ENCODE measurements around the gene PTGES2.

The PTGES2 gene

DNA sequence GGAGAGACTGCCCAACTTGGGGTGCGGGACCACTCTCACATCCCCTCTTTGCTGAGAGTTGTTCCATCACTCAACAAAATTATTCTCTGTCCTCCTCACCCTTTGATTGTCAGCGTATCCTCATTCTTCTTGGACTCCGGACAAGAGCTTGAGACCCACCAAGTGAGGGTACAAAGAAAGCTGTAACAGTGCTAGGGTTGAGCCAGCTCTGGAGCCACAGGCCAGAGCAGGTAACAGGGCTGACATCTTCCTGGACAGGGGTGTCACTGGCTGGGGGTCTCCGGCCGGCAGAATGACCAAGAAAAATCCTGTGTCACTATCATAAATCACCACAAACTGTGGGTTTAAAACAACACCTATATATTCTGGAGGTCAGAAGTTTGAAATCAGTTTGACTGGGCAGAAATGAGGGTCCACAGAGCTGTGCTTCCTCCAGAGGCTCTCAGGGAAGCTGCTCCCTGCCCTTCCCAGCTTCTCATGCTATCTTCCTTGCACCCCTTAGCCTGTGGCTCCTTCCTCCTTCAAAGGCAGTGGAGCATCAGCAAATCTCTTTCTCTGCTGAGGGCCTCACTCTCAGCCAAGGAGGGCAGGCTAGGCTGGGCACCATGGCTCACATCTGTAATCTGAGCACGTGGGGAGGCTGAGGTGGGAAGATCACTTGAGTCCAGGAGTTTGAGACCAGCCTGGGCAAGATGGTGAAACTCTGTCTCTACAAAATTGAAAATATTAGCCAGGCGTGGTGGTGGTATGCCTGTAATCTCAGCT lies 28.4 kb upstream of the PTGES2 start:
- no peak overlapping the region for H3K4me3 ChIP-seq
- H3K27ac ChIP-seq, result no peak overlapping the region

DNA sequence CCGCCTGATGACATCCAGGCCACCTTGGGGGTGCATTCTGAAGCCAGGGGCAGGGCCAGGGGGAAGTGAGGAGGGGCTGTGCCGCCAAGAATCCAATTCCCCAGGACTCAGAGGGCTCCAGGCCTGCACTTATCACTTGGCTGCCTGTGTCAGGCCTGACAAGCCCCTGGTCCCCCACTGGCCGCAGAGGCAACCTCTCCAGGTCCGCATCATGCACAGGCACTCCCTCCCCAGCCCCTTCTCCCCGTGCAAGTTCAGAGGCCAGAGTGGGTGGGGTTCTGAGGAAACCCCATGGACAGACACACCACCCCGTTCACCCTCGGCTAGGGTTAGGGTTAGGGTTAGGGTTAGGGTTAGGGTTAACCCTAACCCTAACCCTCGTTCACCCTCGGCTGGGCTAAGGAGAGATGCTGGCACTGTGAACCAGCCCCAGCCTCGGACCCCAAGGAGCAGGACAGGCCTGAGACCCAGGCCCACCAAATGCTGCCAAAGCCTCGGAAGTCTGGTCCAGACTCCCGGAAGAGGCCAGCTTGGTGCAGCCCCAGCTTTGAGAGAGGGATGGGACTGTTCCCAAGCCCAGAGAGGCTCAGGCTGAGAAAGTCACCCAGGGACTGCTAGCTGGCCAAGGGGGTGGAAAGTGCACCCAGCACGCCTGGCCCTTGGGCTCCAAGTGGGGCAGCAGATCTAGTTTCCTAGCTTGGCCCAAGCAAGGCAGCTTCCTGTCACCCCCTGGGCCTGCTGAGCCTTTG lies 26.6 kb upstream of the PTGES2 start:
- H3K27ac ChIP-seq, result no peak overlapping the region
- H3K4me3 ChIP-seq, result no peak overlapping the region

DNA sequence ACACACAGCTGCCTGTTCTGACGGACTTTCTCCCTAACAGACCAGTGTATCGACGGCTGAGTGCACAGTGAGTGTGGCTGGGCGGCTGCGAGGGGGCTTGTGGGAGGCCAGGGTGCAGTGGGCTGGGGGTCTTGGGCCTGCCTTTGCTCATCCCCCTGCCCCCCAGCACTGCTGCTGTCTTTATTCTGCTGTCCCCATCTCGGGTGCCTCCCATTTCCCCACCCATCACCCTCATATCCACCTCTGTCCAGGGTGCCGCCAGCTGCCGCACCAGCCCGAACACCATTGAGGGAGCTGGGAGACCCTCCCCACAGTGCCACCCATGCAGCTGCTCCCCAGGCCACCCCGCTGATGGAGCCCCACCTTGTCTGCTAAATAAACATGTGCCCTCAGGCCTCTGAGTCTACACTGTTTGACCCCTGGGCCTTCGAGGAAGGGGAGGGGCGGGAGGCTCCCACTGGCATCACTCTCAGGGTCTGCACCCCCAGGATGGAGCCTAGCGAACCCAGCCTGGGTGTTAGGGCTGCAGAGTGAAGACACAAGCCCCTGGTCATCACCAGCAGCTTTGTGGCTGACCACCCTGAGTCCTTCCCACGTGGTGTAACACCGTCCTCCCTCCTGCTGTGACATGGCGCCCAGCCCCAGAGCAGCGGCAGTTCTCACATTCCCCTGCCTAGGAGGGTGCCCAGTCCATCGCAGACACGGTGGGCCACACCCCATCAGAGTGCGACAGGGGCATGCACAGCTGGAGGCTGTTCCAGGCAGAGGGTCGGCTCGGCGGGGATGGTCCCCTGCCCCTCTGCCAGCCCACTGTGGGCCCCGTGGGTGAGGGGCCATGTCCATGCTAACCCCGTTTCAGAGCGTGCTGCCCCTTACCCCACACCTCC lies 25.8 kb upstream of the PTGES2 start:
- Histone ChIP-seq H3K4me3 (no peak overlapping the region), H3K27ac (no peak overlapping the region)

DNA sequence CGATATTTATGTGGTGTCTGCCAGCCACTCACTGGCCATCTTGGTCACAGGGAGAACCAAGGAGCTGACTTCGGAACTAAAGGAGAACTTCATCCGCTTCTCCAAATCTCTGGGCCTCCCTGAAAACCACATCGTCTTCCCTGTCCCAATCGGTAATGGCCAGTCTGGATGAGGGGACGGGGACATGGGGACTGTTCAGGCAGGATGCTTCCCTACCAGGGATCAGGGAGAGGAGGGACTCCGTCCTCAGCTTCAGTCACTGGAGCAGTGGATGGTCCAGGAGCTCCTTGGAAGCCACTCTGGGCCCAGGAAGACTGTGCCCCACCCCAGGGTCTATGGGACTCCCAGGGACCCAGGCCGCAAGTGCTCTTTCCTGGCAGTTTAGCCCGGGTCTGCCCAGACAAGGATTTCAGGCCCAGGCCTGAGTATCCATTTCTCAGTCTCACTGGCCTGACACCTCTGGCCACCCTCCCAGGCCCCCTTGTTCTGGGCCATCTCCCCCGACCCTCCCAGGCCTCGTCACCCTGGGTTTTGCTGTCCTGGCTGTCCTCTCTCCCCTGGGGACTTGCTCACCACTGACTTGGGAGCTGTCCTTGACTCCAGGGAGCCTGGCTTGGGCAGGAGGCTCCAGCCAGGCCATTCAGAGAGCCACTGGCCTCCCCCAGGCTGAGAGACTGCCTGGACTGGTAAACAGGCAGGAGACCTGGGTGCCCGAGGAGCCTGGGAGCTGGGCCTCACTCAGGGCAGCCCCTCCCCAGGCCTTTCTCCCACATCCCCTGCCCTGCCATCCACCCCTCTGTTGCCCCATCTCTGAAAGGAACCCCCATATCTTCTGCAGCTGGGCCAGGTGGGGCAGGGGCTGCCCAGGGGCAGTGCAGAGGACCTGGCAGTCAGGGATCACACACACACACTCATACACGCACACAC lies 24.9 kb upstream of the PTGES2 start:
- no peak overlapping the region for H3K27ac ChIP-seq
- H3K4me3 ChIP-seq, result no peak overlapping the region

DNA sequence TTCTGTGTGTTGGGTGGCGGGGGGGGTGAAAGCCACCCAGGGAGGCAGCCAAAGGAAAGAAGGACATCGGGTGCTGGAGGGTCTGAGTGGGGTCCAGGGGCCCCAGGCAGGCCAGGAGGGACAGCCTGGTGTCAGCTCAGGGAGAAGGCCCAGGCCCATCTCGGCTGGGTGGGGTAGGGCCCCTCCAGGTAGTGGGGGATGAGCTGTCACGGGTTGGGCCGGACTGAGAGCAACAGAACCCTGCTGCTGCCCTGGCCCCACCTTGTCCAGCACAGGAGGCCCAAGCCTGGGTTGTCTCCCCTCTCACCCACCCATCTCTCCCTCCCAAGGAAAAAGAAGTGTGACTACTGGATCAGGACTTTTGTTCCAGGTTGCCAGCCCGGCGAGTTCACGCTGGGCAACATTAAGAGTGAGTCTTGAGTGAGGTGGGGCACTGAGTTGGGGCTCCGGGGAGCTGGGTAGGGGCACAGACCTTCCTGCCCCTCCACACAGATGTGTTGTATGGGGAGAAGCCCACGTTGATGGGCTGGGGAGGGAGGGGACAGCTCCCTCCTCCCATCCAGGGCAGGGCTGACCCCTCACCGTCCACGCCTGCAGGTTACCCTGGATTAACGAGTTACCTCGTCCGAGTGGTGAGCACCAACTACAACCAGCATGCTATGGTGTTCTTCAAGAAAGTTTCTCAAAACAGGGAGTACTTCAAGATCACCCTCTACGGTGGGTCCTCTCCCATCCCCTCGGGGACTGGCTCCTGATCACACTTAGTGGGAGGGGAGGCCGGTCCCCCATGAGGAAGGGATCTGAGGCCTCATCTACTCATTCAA lies 24.0 kb upstream of the PTGES2 start:
- no peak overlapping the region for H3K4me3 ChIP-seq

DNA sequence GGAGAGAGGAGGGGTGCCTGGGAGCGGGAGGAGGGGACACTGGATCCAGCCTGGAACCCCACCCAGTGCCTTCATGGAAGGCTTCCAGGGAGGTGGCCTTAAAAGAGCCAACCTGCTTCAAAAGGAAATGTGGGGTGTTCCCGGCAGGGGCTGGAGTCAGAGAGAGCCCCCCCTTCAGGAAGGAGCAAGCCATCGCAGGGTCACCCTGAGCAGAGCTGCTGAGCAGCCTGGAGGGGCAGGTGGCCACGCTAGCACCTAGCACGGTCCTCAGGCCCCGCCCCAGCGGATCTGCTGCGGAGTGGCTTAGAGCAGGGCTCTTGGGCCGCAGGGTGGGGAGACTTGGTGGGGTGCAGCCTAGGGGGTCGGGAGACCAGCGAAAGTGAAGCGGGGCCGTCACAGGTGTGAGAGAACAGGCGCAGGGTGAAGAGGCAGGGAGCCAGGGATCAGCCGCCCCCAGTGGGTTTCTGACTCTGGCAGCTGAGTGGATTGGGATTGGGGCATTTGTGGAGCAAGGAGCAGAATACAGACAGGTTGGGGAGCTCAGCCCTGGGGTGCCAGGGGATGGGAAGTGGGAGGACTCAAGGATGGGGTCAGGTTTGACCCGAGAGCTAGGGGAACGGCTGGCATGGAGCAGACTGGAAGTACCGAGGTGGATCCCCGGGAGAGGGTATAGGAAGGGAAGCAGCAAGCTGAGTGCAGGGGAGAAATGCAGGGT lies 23.2 kb upstream of the PTGES2 start:
- peak overlapping the region in 2 of 21 experiments; percentile 2 to 69 for H3K27ac ChIP-seq
- no peak overlapping the region for H3K4me3 ChIP-seq

More for the DNA sequence above, 24.0 kb upstream of the PTGES2 start:
- no peak overlapping the region for H3K27ac ChIP-seq

DNA sequence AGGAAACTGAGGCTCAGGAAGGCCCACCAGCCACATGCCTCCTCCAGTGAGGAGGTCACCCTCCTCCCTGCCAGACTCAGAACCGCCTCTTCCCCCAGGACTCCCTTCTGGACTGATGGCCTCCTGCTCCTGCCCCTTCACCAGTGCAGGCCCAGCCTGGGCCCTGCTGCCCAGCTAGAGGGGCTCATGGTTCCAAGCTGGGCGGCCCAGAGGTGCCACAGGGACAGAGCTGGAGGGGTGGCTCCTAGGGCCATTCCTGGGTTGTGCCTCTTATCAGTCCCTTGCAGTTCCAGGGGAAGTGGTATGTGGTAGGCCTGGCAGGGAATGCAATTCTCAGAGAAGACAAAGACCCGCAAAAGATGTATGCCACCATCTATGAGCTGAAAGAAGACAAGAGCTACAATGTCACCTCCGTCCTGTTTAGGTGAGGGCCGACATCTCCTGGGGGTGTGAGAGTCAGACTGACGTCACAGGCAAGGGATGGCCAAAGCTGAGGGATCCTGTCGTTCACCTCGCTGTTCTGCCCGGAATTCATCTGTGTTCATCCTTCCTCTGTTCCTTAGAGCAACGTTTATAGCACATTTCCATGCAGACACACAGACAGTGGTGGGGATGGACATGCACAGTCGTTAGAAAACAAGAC lies 22.5 kb upstream of the PTGES2 start:
- Histone ChIP-seq H3K4me3 (no peak overlapping the region), H3K27ac (peak overlapping the region in 4 of 21 experiments; percentile 44 to 69 (median 63))

DNA sequence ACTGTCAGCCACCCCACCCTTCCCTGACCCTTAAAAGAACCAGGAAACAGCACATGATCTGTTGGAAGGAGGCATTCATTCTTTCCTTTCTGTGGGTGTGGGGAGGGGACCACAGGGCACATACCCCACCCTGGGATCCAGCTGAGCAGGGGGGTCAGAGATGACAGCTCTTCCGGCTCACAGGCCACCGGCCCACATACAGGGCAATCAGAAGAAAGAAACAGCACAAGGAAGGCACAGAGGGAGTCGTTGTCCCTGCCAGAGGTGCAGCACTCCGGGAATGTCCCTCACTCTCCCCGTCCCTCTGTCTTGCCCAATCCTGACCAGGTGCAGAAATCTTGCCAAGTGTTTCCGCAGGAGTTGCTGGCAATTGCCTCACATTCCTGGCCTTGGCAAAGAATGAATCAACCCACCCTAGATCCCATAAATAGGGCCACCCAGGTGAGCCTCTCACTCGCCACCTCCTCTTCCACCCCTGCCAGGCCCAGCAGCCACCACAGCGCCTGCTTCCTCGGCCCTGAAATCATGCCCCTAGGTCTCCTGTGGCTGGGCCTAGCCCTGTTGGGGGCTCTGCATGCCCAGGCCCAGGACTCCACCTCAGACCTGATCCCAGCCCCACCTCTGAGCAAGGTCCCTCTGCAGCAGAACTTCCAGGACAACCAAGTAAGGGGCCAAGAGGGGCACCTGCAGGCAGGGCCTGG lies 21.6 kb upstream of the PTGES2 start, which contains the start of gene LCN2:
Gene LCN2, plus strand, starts transcription at position 453 of the 701 bp plus-strand sequence. Its CDS starts 73 bp downstream, at position 526.
- Histone ChIP-seq H3K4me3 (no peak within 1 kb of the TSS), H3K27ac (peak within 1 kb of the TSS in 8 of 21 experiments; percentile 19 to 71 (median 44))

DNA sequence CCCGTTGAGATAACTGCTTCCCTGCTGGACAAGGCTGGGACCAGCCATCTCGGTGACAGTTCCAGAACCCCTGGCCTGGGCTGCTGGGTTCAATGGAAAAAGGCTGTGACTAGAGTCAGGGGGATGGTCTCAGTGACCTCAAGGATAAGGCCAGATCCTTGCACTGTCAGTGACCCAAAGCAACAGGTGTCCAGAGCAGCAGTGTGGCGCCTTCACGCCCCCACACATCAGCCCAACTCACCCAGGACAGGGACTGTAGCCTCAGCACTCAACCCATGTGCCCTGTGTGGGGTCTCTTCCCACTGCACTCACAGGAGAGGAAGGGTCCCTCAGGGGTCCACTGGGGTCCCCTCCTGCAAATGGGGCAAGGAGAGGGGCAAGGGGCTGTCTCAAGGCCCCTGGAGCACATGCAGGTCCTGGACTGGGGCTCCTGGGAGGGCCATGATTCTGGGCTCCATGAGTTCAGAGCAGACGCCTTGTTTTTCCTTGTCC lies 21.0 kb upstream of the PTGES2 start:
- Histone ChIP-seq H3K4me3 (no peak overlapping the region), H3K27ac (peak overlapping the region in 7 of 21 experiments; percentile 19 to 71 (median 37))

DNA sequence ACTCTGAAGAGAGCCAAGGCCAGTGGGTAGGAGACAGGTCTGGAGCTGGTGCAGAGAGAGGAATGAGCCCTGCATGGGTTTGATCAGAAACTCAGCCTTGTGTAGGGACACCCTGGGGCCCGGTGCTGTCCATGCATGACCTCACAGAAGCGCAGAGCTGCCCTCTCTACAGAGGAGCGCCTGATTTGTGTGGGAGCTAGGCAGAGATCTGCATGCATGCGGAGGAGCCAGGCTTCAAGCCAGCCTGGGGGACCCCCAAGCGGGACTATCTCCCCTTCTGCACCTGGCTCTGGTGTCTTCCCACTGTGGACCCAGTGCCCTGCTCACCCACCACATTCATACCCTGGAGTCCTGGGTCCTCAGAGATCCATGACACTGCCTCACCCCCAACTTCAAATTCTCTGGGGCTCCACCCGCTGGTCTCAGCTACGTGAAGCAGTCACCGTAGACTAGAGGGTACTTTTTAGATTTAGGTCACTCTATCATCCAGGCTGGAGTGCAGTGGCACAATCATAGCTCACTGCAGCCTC lies 19.1 kb upstream of the PTGES2 start:
- Histone ChIP-seq H3K4me3 (no peak overlapping the region), H3K27ac (peak overlapping the region in 4 of 21 experiments; percentile 9 to 66 (median 26))

DNA sequence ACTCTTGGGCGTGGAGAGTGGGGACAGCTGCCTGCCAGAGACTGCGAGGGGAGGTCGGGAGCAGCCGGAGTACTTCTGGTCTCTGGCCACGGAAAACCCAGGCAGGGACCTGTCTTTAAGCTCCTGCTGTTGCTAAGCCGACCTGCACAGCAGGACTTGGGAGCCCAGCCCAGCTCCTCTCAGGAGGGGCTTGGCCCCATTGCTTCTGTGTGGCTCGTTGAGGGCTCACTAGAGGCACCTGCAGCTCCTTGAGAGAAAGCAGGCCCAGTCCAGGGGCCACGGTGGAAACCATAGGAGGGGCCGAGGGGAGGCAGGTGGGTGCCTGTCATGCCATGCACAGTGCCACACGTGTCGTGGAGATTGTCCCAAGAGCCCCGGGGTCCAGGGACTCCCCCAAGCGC lies 18.4 kb upstream of the PTGES2 start:
- H3K27ac ChIP-seq, result peak overlapping the region in 4 of 21 experiments; percentile 9 to 66 (median 26)
- no peak overlapping the region for H3K4me3 ChIP-seq

DNA sequence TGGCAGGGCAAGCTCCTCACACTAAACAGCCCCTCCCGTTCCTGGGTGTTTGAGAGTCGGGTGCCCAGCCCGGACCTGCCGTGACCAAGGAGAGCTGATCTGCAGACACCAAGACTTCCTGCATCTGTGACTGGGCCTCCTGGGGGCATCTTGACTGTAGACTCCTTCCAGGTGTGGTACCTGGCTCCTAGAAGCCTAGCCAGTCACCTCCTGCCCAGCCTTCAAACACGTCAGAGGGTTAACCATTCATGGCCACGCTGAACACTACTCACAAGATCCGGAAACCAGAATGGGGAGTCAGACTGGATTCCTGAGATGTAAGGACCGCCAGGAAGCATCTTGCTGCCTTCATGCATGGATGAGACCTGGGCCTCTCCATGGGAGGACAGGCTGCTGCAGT lies 18.0 kb upstream of the PTGES2 start:
- Histone ChIP-seq H3K27ac (peak overlapping the region in 6 of 21 experiments; percentile 9 to 66 (median 54)), H3K4me3 (no peak overlapping the region)

DNA sequence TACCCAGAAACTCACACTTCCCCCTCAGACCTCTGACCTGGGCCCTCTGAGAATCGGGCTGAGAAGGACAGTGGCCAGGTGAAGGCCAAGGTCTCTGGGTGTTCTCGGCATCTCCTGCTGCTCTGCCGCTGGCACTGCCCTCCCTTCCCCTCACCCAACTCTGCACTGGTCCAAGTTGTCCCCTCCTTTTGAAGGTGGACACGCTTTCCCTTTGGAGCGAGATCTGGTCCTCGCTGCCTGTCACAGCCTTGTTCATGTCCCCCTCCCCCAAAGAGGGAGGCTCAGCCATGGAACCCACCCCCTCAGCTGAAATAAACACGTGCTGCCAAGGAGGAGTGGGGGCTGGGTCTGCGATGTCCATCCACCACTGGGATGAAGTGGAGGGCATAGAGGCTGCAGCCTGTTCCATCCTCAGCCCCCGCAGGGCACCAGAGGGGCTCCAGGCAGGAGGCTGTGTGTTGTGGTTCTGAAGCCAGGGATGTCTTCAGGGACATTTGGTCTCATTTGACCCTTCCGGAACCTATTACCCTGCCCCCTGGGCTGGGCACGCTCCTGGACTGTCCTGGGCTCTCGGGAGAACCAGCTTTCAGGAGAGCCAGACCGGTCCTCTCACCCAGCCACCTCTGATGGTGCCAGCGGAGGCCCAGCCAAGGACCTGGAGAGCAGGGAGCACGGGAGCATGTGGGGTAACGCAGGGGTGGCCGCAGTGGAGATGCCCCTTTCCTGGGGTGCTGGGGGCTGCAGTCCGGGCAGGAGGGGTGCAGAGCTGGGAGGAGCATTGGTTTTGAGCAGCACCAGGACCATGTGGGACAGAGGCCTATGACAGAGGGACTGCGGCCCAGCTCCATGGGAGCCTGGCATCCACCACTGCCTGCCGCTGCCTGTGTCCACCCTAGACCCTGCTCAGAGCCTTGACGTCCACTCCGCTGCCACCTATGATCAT lies 17.0 kb upstream of the PTGES2 start:
- Histone ChIP-seq H3K27ac (peak overlapping the region in 5 of 21 experiments; percentile 9 to 62 (median 49)), H3K4me3 (no peak overlapping the region)

DNA sequence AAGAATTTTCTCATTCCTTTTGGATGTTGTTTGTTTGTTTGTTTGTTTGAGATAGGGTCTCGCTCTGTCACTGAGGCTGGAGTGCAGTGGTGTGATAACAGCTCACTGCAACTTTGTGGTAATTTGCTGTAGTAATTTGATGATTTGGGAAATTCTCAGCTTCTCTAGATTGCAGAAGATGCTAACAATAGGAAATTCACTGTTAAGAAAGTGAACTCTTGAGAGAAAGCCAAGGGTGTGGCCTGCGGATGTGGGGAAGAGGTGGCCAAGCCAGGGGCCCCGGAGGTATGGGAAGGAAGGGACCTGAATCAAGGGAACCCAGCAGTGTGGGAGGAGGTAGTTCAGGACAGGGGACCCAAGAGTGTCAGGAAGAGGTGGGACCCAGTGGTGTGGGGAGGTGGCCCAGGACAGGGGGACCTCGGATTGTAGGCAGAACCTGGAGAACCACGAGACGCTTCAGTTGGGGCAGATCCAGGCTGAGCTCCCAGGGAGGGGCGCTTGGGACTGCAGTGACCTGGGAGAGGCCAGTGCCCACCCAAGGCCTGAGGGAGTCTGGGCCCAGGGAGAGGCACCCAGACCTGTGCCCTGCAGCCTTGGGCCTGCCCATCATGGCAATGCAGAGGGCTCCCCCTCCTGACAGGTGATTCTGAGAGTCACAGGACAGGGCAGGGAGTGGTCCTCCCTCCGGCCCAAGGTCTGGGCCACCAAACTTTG lies 16.2 kb upstream of the PTGES2 start:
- Histone ChIP-seq H3K27ac (peak overlapping the region in 1 of 21 experiments; percentile 15), H3K4me3 (no peak overlapping the region)
